SU-DHL-6 (cell line): ENCODE data around the gene SENP6.

Source experiments
- EZH2phosphoT487 ChIP-seq: fragments of 200-600 bp; sonication (generic), shearing (Covaris generic); conservative IDR thresholded peaks from 2 replicates; pipeline ENCODE4 v1.6.1; 2018; ENCODE audit warnings: mild to moderate bottlenecking, antibody characterized with exemption, low read length, moderate library complexity, mixed read lengths
- TF ChIP-seq, protein P1 (sequence below): fragments of 200-600 bp; sonication (generic); IDR thresholded peaks from one replicate; pipeline ENCODE4 v1.5.1; 2017; ENCODE audit warnings: antibody characterized with exemption, mild to moderate bottlenecking, low read length, moderate library complexity; ENCODE audit not compliant: insufficient read depth, poor library complexity, severe bottlenecking

- TF ChIP-seq, protein P1, sequence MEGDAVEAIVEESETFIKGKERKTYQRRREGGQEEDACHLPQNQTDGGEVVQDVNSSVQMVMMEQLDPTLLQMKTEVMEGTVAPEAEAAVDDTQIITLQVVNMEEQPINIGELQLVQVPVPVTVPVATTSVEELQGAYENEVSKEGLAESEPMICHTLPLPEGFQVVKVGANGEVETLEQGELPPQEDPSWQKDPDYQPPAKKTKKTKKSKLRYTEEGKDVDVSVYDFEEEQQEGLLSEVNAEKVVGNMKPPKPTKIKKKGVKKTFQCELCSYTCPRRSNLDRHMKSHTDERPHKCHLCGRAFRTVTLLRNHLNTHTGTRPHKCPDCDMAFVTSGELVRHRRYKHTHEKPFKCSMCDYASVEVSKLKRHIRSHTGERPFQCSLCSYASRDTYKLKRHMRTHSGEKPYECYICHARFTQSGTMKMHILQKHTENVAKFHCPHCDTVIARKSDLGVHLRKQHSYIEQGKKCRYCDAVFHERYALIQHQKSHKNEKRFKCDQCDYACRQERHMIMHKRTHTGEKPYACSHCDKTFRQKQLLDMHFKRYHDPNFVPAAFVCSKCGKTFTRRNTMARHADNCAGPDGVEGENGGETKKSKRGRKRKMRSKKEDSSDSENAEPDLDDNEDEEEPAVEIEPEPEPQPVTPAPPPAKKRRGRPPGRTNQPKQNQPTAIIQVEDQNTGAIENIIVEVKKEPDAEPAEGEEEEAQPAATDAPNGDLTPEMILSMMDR, result no peak
- no peak for TF ChIP-seq EZH2phosphoT487
Measured at GRCh38 chr6:75657327-75657726, 55.6 kb downstream of the SENP6 start.
